GM18520 (cell line): Measurements from ENCODE around the gene PKD1L1.
"Not testable (repeated sequence)": the region's sequence is repeated elsewhere in the genome, so short reads cannot be mapped to it uniquely, and the experiment has no call there.

Source experiments
- ATAC-seq: cut with Tn5 transposase; IDR thresholded peaks from one replicate; pipeline ENCODE4 v1.9.1; 2021; ENCODE audit not compliant: unreplicated experiment

PKD1L1 gene

DNA sequence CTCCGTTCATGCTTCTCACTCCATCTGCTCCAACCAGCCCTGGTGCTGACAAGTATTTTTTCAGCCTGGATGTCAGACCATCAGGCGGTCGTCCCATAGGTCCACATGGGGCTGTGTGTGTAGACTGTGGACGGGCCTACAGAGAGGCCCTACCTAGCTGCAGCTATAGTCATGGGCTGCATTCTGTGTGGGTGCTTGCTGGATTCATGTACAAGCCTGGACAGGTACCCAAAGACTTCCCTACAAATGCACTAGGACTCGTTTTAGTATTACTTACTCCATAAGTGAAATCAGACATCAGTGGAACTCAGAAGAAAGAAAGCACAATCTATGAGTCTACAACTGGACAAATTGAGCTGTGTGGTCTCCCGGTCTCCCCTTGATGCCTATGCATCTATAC lies 146.8 kb downstream of the PKD1L1 start:
- ATAC-seq: no peak

DNA sequence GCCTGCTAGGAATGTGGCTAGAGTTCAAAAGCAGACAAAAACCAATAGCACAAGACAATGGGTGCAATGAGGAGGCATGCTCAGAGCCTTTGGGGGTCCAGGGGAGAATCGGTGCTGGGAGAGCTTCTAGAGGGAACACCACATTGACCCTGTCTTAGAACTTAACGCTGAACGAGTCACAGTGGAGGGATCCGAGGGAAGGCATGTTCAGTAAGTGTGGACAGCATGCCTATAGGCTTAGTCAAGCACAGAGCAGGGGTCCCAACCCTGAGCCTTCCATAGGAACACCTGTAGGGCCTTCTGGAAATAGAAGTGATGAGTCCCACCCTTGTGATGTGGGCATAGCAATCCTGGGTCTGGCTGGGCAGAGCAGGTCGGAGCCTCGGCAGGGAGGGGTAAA lies 148.7 kb downstream of the PKD1L1 start:
- ATAC-seq: no peak

GRCh38 chr7:47796347-47796746 lies 151.9 kb downstream of the PKD1L1 start:
- no peak for ATAC-seq

GRCh38 chr7:47795631-47796030 lies 152.6 kb downstream of the PKD1L1 start:
- ATAC-seq: no peak

GRCh38 chr7:47795126-47795525 lies 153.1 kb downstream of the PKD1L1 start:
- not testable (repeated sequence) for ATAC-seq

DNA sequence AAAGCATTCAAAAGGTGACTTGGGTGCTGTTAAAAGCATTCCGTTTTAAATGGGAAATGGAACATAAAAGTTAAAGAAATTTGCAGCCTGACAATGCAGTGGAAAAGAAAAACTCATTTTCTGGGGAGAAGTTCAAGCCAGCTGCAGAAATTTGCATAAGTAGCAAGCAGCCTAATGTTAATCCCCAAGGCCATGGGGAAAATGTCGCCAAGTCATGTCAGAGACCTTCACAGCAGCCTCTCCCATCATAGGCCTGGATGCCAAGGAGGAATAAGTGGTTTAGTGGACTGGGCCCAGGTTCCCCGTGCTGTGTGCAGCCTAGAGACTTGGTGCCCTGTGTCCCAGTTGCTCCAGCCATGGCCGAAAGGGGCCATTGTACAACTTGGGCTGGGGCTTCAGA lies 154.2 kb downstream of the PKD1L1 start:
- ATAC-seq: no peak

DNA sequence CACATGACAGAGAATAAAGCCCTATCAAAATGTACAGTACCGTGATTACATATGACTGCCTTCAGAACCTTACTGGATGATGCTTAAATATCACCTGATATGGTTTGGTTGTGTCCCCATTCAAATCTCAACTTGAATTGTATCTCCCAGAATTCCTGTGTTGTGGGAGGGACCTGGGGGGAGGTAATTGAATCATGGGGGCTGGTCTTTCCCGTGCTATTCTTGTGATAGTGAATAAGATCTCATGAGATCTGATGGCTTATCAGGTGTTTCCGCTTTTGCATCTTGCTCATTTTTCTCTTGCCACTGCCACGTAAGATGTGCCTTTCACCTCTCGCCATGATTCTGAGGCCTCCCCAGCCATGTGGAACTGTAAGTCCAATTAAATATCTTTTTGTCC lies 155.1 kb downstream of the PKD1L1 start:
- not testable (repeated sequence) for ATAC-seq

DNA sequence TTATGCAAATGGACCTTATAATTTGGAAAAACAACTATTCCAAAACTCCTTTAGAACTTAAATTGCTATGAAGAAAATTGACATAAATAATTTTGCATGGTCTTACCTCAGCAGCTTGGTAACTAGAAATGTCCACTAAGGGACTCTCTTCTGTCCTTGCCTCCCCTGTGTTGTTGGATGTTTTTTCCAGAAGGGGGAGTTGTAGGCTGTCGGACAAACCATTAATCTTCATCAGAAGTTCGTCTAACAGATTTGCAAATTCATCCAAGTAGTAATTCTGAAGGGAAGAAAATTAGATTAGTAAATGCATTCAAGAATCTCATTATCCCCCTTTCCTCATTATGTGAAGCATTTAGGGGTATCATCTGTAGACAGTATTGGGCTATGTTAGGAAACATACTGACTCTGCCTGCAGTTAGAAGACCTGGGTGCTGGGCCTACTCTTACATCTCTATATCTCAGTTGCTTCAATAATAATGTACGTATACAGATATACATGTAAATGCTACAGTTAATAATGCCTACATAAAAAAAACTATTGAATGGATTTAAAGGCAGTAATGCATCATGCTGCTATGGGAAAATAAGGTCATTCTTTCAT lies 155.6 kb downstream of the PKD1L1 start:
- no peak for ATAC-seq

GRCh38 chr7:47791682-47792081 lies 156.6 kb downstream of the PKD1L1 start:
- no peak for ATAC-seq

GRCh38 chr7:47788083-47788482 lies 160.2 kb downstream of the PKD1L1 start:
- ATAC-seq: no peak

DNA sequence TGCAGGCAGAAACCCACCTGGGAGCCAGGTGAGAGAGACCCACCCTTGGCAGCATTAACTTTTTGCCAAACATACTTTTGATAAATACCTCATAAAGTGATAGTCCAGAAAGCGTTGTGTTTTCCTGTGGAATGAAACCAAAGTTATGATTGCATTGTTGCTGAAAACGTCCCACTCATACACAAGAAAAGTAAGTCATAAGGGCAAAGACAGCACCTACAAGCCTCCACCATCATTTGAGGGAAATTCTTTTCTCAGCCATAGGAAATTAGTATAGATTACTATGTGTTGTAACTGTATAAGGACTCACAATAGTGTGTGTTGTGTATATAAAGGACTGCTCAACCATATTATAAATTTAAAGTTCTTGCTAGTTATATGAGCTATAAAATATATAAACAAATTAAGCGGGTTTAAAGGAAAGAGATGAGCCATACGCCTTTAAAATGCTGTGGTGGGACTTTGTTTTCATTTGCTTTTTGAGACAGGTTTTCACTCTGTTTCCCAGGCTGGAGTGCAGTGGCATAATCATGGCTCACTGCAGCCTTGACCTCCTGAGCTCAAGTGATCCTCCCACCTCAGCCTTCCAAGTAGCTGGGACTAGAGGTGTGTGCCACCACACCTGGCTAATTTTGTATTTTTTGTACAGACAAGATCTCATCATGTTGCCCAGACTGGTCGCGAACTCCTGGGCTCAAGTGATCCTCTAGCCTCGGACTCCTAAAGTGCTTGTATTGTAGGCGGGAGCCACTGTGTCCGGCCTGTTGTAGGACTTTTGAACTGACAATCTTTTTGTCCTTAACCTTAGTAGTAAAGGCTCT lies 160.8 kb downstream of the PKD1L1 start:
- ATAC-seq: no peak

DNA sequence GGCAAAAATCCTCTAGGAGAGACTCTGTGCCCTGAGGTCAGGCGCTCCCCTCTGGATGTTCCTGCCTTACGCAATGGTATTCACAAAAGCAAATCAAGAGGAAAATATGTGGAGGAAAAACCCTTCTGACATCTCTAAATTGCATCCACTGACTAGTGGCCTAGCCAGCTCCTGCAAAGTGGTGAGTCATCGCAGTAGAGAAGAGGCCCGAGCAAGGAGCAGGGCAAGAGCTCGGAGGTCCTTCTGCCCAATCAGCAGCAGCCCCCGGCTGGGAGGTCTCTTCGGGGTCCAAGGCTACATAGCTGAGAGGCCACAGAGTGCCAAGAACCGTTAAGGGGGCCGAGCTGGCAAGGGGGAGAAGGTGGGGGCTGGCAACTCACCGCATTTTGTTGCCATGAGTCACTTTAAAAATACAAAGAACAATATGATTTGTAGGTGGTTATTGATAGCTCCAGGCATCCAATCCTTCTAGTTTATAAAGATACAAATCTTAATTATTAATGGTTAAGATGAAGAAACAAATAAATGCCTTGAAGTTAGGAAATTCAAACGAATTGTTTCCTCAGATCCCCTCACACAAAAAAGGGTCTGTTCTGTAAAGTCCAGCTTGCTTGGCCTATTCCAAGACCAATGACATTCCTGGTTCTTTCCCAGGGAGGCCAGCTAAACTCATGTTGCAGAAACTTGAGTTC lies 161.6 kb downstream of the PKD1L1 start:
- ATAC-seq: no peak

DNA sequence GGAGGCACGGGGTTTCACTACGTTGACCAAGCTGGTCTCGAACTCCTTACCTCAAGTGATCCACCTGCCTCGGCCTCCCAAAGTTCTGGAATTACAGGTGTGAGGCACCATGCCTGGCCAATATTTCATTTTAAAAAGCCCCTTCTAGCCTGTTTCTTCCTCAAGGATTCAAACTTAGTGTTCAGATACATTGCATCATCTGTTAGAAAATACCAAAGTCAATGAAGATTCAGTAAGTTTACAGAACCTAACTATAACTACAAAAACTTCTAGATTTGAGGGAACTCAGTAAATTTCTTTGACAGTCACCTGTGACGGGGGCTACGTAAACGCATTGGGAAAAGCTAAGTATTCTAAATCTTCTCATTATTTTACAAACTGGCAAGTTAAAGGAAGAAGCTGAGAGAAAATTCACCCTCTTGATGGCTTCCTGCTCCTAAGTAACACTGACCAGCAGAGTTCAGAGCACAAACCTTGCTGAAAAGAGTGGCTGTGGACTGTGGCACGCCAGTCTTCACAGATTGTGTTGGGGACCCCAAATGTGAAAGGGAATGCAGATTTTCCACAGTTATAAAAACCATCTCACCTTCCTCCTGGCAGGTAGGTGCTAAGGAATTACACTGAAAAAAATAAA lies 162.2 kb downstream of the PKD1L1 start:
- ATAC-seq: no peak

DNA sequence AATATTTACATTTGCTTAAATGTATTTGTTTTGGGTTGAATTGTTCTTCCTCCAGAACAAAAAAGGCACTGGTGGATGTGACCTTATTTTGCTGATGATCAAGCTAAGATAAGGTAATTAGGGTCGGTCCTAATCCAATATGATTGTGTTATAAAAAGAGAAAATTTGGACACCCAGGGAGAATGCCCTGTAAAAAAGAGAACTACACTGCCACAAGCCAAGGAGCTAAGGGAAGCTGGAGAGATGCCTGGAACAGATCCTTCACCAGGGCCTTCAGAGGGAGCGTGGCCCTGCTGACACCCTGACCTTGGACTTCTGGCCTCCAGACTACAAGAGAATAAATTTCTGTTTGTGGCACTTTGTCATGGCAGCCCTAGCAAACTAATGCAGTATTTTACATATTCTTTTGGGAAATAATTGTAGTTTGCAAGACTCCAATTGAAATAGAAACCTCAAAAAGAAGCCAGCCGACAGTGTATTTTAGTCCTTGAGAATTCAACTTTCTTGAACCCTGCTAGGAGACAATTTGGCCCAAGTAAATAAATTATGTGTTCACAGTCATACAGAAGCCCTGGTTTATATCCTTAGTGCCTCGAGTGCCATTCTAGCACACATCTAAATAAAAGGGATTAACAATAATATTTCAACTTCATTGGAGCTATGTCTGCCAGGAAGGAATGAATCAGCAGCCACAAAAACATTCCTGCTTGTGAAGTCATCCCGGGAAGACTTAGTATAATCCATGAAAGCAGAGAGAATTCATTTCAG lies 164.6 kb downstream of the PKD1L1 start:
- no peak for ATAC-seq

GRCh38 chr7:47782792-47783191 lies 165.5 kb downstream of the PKD1L1 start:
- no peak for ATAC-seq

- ATAC-seq: no peak
Observed at GRCh38 chr7:47782022-47782421, 166.2 kb downstream of the PKD1L1 start.

DNA sequence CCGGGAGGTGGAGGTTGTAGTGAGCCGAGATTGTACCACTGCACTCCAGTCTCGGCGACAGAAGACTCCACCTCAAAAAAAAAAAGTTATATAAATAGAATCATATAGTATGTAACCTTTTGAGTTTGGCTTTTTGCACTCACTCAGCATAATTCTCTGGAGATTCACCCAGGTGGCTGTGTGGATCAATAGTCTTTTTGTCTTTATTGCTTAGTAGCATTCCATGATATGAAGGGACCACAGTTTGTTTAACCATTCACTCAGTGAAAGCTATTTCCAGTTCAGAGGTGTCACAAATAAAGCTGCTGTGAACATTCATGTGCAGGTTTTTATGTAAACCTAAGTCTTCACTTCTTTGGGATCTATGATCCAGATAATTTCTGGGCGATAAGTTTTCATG lies 167.7 kb downstream of the PKD1L1 start:
- ATAC-seq: no peak

- ATAC-seq: no peak
Observed at GRCh38 chr7:47779341-47779771, 168.9 kb downstream of the PKD1L1 start.

- ATAC-seq: no peak
Observed at GRCh38 chr7:47778153-47778661, 170.1 kb downstream of the PKD1L1 start.

DNA sequence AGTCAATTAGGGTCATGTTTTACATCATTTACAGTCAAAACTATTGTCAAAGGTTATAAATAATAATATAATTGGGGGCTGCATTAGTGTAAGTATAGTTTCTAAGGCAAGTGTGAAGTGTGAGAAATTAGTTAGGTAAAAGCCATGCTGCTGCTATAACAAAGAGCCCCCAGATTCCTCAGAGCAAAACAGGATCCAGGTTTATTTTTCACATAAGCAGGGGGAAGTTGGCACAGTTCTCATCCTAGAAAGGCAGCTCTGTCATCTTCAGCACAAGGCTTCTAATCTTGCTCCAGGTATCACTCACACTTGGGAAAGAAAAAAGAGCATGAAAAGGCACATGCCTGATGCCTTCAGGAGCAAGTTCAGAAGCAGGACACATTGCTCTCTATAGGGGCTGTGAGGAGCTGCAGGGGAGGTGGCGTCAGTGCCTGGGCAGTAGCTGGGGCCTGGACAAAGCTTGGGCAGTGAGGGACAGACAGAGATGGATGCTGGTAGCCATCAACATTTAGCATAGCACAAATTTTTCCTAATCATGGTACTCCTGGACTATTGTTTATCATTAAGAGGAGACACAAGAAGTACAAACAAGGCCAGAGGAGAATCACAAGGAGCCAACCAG lies 170.6 kb downstream of the PKD1L1 start:
- no peak for ATAC-seq
